Panc1 (cell line): ENCODE results near the gene TAS2R39.

Source experiments
- CTCF ChIP-seq: fragments of 450-650 bp; IDR thresholded peaks from 2 replicates; pipeline ENCODE4 v1.5.1; 2017; ENCODE audit warnings: mild to moderate bottlenecking
- SIN3A ChIP-seq: IDR thresholded peaks from 2 replicates; pipeline ENCODE4 v1.6.1; 2012; ENCODE audit warnings: low read depth, mild to moderate bottlenecking, low read length, moderate library complexity, borderline replicate concordance; ENCODE audit not compliant: insufficient read depth

DNA sequence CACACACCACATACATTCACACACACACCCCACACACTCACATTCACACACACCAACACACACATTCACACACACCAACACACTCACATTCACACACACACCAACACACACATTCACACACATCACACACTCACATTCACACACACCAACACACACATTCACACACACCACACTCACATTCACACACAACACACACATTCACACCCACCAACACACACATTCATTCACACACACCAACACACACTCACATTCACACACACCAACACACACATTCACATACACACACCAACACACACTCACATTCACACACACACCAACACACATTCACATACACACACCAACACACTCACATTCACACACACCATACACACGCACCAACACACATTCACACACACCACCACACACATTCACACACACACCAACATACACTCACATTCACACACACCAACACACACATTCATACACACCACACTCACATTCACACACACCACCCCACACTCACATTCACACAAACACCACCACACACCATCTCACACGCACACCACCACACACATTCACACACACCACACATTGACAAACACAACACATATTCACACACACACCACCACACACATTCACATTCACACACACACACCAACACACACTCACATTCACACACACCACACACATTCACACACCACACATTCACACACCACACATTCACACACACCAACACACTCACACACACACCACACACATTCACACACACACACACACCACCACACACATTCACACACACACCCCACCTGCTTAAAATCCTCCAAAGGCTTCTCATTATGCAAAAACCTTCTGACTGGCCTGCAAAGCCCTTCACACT lies 47.6 kb downstream of the TAS2R39 start:
- TF ChIP-seq CTCF (no peak), SIN3A (no peak)
